Lower lobe of right lung (tissue), 2 donors: Measurements from ENCODE around the gene WWTR1. TPM values are rescaled to one million over a fixed set of nuclear protein-coding genes. Genes with fewer than 3 reads are reported as not detected.
A peak's percentile ranks its signal among the peaks of the same experiment; 100 is the strongest.

Source experiments
- ATAC-seq, 2 donors: fragments of 200-7000 bp; cut with Tn5 transposase; one replicate each; pipeline ENCODE4 v1.9.1; 2020 to 2022; ENCODE audit warnings: mild to moderate bottlenecking in 2 of 2, moderate library complexity in 2 of 2
- DNase-seq: peaks from one replicate; pipeline ENCODE4 v3.0.0-alpha.2; 2020
- H3K27ac ChIP-seq: fragments of 200-600 bp; one replicate; pipeline ENCODE4 v1.8.0; 2022
- H3K27me3 ChIP-seq: fragments of 200-600 bp; one replicate; pipeline ENCODE4 v1.8.0; 2022; ENCODE audit warnings: low read depth
- H3K36me3 ChIP-seq: fragments of 200-600 bp; one replicate; pipeline ENCODE4 v1.8.0; 2022; ENCODE audit warnings: mild to moderate bottlenecking
- H3K4me1 ChIP-seq: fragments of 200-600 bp; one replicate; pipeline ENCODE4 v1.8.0; 2022
- H3K4me3 ChIP-seq: fragments of 200-600 bp; one replicate; pipeline ENCODE4 v1.8.0; 2022; ENCODE audit warnings: mild to moderate bottlenecking
- H3K9me3 ChIP-seq: fragments of 200-600 bp; one replicate; pipeline ENCODE4 v1.8.0; 2022
- intact Hi-C: fragments of 100-400 bp; cut with DNase I; formaldehyde crosslinking; loops from one replicate; pipeline ENCODE4 v1.11.0; 2022
- total RNA-seq: library from RNA; stranded (reverse); fragmentation: NEBNext Ultra II Directional; extraction: Animal tissue kit (Norgen Biotek cat#: 25700); gene quantifications from one replicate; pipeline ENCODE4 v1.2.1, GENCODE V29; 2021
- TF ChIP-seq, protein P1 (sequence below): fragments of 200-600 bp; IDR thresholded peaks from one replicate; pipeline ENCODE4 v1.8.0; 2022; ENCODE audit warnings: antibody characterized with exemption, mild to moderate bottlenecking
- donor health status: DM: no; HTN: yes; CAD: no; lungs with severe emphysema.

WWTR1 gene
- total RNA-seq, 1 donor from 2014 or later: 89.5 TPM

DNA sequence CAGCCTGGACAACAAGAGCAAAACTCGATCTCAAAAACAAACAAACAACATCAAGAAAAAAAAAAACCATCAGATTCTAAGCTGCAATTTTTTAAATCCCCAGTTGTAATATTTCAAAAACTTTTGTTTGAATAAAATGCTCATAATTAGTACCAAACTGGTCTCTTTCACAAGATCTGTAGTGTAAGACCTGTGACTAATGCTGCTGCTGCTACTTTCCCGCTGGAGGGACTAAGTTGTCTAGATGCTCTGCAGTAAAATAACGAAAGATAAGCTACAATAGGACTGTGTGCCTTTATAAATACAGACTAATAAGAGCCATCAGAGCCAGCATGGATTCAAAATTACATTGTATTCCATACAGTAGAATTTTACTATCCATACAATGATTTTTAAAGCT, 137.9 kb downstream of the WWTR1 start:
- Histone ChIP-seq H3K4me1 (no peaks in the 10 kb centered on the region), H3K36me3 (peaks cover 41% of the 10 kb centered on the region), H3K9me3 (no peaks in the 10 kb centered on the region), H3K27ac (no peak overlapping the region), H3K4me3 (no peak overlapping the region), H3K27me3 (no peaks in the 10 kb centered on the region)
- intact Hi-C loops: no loop called here
- no peak for ATAC-seq
- no peak for DNase-seq
- TF ChIP-seq, protein P1, sequence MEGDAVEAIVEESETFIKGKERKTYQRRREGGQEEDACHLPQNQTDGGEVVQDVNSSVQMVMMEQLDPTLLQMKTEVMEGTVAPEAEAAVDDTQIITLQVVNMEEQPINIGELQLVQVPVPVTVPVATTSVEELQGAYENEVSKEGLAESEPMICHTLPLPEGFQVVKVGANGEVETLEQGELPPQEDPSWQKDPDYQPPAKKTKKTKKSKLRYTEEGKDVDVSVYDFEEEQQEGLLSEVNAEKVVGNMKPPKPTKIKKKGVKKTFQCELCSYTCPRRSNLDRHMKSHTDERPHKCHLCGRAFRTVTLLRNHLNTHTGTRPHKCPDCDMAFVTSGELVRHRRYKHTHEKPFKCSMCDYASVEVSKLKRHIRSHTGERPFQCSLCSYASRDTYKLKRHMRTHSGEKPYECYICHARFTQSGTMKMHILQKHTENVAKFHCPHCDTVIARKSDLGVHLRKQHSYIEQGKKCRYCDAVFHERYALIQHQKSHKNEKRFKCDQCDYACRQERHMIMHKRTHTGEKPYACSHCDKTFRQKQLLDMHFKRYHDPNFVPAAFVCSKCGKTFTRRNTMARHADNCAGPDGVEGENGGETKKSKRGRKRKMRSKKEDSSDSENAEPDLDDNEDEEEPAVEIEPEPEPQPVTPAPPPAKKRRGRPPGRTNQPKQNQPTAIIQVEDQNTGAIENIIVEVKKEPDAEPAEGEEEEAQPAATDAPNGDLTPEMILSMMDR: no peak

GRCh38 chr3:149516920-149517319, 140.9 kb downstream of the WWTR1 start:
- H3K27me3 ChIP-seq: no peaks in the 10 kb centered on the region
- H3K4me3 ChIP-seq: no peak overlapping the region
- DNase-seq: no peak
- no peak for ATAC-seq
- no peak overlapping the region for H3K27ac ChIP-seq
- H3K4me1 ChIP-seq: peaks cover 6% of the 10 kb centered on the region
- TF ChIP-seq, protein P1: no peak
- H3K36me3 ChIP-seq: peaks cover 34% of the 10 kb centered on the region
- intact Hi-C loops: no loop called here
- H3K9me3 ChIP-seq: no peaks in the 10 kb centered on the region

GRCh38 chr3:149515249-149515648, 142.6 kb downstream of the WWTR1 start:
- DNase-seq: no peak
- no peaks in the 10 kb centered on the region for H3K9me3 ChIP-seq
- ATAC-seq: no peak
- H3K27ac ChIP-seq: no peak overlapping the region
- peaks cover 18% of the 10 kb centered on the region for H3K36me3 ChIP-seq
- TF ChIP-seq, protein P1: no peak
- H3K4me3 ChIP-seq: no peak overlapping the region
- H3K27me3 ChIP-seq: no peaks in the 10 kb centered on the region
- intact Hi-C loops: no loop called here
- H3K4me1 ChIP-seq: peaks cover 6% of the 10 kb centered on the region

DNA sequence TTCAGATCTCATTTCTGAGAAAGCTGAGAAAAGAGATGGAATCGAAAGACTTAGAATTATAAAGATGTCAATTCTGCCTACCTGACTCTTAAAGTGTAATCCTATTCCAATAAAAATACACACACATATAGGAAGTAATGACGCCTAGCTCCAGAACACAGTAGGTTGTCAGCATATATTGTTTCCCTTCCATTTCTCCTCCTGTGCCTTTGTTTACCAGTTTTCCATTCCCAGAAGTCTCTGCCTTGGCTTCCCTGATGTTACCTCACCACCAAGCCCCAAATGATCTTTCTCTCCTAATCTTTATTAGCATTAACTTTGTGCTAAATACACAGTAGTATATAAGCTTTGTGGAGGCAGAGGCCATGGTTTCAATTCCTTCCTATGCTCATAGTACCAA, 143.4 kb downstream of the WWTR1 start:
- H3K27me3 ChIP-seq: no peaks in the 10 kb centered on the region
- TF ChIP-seq, protein P1: no peak
- peaks cover 11% of the 10 kb centered on the region for H3K4me1 ChIP-seq
- H3K4me3 ChIP-seq: no peak overlapping the region
- H3K36me3 ChIP-seq: peaks cover 10% of the 10 kb centered on the region
- no peak overlapping the region for H3K27ac ChIP-seq
- H3K9me3 ChIP-seq: no peaks in the 10 kb centered on the region
- no peak for ATAC-seq
- intact Hi-C loops: no loop called here
- DNase-seq: no peak

DNA sequence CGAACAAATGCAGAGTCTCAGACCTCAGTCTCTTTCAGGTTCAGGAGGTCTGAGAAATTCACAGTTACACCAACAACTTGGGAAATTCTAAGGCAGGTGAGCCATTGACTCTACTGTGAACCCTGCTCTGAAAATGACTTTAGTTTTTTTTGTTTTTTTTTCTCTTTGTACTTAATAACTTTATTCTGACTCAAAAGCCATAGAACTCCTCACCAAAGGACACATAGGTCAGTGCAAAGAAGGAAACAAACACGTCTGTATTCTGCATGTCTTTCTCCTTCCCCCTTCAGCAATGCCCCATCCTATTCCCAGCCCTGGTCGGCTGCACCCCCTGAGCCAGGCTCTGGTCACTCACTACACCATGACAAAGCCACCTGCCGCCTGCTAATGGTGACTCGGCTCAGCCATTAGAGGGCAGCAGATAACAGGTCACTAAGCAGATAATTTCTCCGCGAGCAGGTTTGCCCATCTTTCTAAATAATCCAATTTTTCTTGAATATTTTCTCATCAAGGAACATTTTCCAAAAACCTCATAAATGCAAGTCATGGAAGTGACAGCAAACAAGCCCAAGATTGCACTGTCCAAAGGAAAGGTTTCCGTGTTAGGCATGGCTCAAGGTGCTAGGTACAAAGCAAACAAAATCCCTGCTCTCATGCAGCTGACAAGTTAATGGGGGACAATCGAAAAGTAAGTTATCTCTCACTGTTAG, 145.6 kb downstream of the WWTR1 start:
- H3K4me1 ChIP-seq: peaks cover 28% of the 10 kb centered on the region
- ATAC-seq (peak; percentile 80 to 85), DNase-seq (peak; percentile 64)
- no peaks in the 10 kb centered on the region for H3K27me3 ChIP-seq
- H3K36me3 ChIP-seq: no peaks in the 10 kb centered on the region
- no peaks in the 10 kb centered on the region for H3K9me3 ChIP-seq
- intact Hi-C loops: no loop called here
- H3K4me3 ChIP-seq: no peak overlapping the region
- no peak overlapping the region for H3K27ac ChIP-seq
- TF ChIP-seq, protein P1: peak; percentile 84
